SK-N-SH treated with all-trans-retinoic acid at 6 μM for 48 hours (cell line): ENCODE results near the gene CLCNKA.

Experiments used
- ARNTL ChIP-seq: fragments of 450-650 bp; formaldehyde crosslinking; IDR thresholded peaks from 2 replicates; pipeline ENCODE4 v1.5.0; 2020; ENCODE audit warnings: low read depth, mild to moderate bottlenecking, moderate library complexity, borderline replicate concordance
- BACH2 ChIP-seq: fragments of 250-450 bp; sonication (Bioruptor Pico); IDR thresholded peaks from 2 replicates; pipeline ENCODE4 v1.9.0; 2021; ENCODE audit warnings: mild to moderate bottlenecking, borderline replicate concordance
- GLIS3 ChIP-seq: fragments of 250-450 bp; sonication (Bioruptor Pico); IDR thresholded peaks from 2 replicates; pipeline ENCODE4 v1.5.0; 2020; ENCODE audit warnings: mild to moderate bottlenecking, moderate library complexity
- SNAI2 ChIP-seq: fragments of 250-450 bp; sonication (Bioruptor Pico); IDR thresholded peaks from 2 replicates; pipeline ENCODE4 v1.5.0; 2020; ENCODE audit warnings: mild to moderate bottlenecking, moderate library complexity
- ZFP3 ChIP-seq: fragments of 250-450 bp; sonication (Bioruptor Pico); IDR thresholded peaks from 2 replicates; pipeline ENCODE4 v1.5.0; 2020; ENCODE audit warnings: mild to moderate bottlenecking, moderate library complexity
- TF ChIP-seq, protein P1 (sequence below): fragments of 250-450 bp; sonication (Bioruptor Pico); IDR thresholded peaks from 2 replicates; pipeline ENCODE4 v1.5.1; 2020; ENCODE audit warnings: low read depth, mild to moderate bottlenecking, moderate library complexity

GRCh38 chr1:16073490-16074119, 51.8 kb downstream of the CLCNKA start, which contains the start of gene FAM131C:
- TF ChIP-seq, protein P1, sequence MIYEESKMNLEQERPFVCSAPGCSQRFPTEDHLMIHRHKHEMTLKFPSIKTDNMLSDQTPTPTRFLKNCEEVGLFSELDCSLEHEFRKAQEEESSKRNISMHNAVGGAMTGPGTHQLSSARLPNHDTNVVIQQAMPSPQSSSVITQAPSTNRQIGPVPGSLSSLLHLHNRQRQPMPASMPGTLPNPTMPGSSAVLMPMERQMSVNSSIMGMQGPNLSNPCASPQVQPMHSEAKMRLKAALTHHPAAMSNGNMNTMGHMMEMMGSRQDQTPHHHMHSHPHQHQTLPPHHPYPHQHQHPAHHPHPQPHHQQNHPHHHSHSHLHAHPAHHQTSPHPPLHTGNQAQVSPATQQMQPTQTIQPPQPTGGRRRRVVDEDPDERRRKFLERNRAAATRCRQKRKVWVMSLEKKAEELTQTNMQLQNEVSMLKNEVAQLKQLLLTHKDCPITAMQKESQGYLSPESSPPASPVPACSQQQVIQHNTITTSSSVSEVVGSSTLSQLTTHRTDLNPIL (CRISPR knock-in tag), result no peak
- TF ChIP-seq ARNTL (CRISPR knock-in tag), result no peak
- TF ChIP-seq BACH2, result no peak
- no peak for TF ChIP-seq SNAI2 (CRISPR knock-in tag)
- no peak for TF ChIP-seq GLIS3 (CRISPR knock-in tag)
- no peak for TF ChIP-seq ZFP3
